G401.6 (cell line): ENCODE measurements around the gene LMBRD1.
"Not testable (repeated sequence)": the region's sequence is repeated elsewhere in the genome, so short reads cannot be mapped to it uniquely, and the experiment has no call there.

ENCODE experiments used
- FAIRE-seq: peaks from 2 replicates; lab custom pipeline; 2012; peaks lifted over from hg19 to GRCh38; lab: Jason Lieb, UNC

LMBRD1 gene

DNA sequence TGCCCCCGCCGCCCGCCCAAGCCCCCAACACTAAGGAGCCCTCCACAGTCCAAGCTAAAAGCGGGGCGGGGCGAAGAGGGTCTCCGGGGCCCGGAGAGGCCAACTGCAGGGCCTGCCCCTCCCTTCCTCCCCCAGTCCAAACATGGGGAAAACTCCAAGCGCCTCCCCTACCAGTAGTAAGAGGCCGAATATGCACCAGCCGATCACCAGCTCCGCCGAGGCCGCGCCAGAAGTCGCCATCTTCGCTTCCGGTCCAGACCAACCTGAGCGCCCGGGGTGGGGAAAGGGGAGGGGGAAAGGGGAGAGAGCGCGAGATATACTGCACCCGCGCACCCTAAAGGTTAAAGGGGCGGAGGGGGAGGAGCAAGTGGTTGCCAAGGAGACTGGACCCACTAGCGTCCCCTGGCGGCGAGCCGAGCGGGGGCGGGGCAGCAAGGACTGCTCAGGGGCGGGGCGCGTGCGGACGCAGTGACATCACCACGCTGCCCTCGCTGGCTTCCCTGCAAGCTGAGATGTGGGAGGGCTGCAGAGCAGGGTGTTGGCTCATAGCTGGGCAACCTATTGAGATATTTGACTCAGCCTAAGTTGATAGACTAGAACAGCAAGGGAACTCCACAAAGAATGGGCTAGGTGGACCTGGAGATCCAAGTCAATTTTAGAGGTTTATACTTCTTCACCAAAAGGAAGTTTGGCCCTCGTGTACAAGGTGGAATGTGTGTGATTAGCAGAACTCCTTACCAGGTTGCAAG, at the start of gene LMBRD1:
Gene LMBRD1, minus strand, starts transcription at position 369 of the 749 bp plus-strand sequence. Its CDS starts 129 bp downstream, at position 240.
- FAIRE-seq = peak; percentile 79

- FAIRE-seq = no peak
Measured at GRCh38 chr6:69846312-69846711, 49.5 kb upstream of the LMBRD1 start.

DNA sequence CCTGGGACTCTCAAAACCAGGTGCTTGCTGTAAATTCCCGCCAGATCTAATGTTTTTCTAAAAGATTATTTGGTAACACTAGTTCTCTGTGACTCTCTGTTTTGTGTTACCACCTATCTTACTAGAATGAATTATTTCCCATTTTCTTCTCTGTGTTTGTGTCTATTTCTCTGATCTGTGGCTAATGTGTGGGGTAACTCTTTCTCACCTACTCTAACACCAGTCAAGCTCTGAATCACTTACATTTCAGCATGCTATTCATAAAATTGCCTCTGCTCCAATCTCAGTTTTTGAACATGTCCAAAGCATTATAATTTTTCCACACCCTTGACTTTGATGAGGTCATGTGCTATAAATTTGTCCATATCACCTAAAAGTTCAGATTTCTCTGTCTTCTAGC, 46.4 kb upstream of the LMBRD1 start:
- no peak for FAIRE-seq

GRCh38 chr6:69841862-69842261, 45.1 kb upstream of the LMBRD1 start:
- FAIRE-seq = no peak

DNA sequence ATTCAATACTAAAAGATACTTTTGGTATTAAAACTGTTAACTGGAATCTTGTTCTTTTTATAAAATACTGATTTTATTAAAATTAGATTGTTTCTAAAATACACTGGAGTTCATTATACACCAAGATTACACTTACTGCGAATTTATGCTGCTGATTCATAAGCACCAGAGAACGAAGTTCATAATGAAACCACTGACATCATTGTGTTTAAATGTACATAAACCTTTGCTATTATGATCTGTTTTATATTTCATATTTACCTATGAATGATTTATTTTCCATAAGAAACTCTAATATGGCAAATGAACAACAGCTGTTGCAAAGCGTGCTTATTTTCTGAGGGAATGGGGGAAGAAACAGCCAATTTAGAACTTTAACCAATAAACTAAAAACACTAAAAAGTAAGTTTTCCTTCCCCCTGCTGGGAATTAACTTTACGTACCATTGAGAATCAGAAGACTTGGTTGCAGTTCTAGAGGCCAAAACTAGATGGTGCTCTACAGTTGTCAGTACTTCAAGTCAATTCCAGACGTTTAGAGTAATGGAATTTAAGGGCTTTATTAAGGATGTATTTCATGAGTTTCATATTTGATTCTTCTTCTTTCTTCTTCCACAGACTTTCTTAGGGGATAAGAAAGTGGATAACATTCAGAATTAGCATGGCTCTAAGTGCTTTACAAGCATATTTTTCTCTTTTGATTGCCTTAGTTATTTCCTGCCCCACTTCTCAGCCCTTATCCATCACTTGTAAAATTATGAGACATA, 38.8 kb upstream of the LMBRD1 start:
- FAIRE-seq = peak; percentile 89

GRCh38 chr6:69832558-69832957, 35.7 kb upstream of the LMBRD1 start:
- no peak for FAIRE-seq

- FAIRE-seq = no peak
Measured at GRCh38 chr6:69827276-69827893, 30.6 kb upstream of the LMBRD1 start.

DNA sequence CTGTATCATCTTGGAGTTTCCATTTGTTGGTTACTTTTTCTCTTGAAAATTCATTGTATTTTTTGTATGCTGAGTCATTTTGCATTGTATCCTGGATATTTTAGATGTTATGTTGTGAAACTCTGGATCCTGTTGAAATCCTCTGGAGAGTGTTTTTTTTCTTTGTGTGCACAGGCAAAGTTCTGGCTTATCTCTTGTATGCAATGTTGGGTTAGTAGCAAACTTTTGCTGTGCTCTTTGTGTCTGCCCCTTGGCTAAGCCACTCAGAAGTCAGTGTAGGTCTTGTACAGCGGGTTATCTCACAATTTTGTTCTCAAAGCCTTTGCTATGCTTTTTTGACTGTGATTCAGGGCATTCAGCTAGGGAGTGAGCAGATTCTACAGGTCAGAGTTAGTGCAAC, 29.1 kb upstream of the LMBRD1 start:
- FAIRE-seq = no peak

DNA sequence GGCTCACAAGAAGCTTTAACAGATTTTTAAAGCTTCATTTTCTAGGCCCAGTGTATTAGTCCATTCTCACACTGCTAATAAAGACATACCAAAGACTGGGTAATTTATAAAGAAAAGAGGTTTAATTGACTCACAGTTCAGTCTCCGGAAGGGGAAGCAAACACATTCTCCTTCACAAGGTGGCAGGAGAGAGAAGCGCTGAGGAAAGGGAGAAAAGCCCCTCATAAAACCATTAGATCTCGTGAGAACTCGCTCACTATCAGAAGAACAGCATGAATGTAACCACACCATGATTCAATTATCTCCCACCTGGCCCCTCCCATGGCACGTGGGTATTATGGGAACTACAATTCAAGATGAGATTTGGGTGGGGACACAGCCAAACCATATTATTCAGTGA, 27.5 kb upstream of the LMBRD1 start:
- not testable (repeated sequence) for FAIRE-seq

- no peak for FAIRE-seq
Measured at GRCh38 chr6:69820438-69820837, 23.6 kb upstream of the LMBRD1 start.

DNA sequence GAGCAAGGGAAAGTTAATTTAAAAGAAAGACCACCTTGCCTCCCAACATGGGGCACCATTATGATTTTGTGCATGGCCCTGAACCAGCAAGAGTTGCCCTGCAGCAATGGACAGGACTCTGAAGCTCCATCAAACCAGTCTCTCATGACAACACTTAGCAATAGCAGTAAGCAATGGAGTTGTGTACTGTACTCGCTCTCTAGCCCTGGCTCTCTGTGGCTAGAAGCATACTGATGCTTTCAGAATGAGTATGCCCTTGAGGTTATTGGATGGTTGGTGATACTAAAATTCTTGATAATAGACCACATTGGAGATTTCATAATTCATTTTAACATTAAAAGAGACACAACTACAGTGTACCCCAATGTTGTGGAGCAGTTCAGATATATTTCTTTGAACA, 23.2 kb upstream of the LMBRD1 start:
- no peak for FAIRE-seq

GRCh38 chr6:69819138-69819537, 22.3 kb upstream of the LMBRD1 start:
- no peak for FAIRE-seq

DNA sequence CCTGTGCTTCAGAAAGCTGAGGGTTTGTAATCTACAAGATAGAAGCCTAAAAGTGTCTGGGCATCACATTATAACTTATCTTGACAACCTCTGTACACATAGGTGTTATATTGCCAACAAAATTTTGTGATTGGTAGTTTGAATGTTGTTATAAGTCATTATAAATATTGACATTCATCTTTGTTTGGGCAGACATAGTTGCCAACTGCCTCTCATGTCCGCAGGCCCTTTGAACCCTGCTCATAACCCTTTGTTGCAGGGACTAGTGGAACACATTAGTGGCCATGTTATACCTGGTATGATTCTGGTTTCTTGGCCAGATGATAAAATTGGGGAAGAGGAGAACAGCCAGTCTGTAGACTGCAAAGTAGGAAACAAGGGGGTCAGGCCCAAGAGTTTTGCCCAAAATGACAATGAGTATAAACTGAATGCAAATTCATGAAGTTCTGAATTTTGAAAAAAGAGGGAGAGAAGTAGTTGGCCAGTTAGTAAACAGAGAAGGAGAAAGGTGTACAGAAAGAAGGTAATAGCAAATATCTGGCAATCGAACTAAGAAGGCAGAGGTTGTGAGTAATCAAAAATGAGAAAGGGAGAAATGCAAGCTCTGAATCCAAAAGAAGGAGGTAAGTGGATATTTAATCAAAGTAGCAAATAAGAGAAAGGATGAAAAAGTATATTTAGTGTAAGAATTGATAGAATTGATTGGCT, 21.6 kb upstream of the LMBRD1 start:
- no peak for FAIRE-seq

DNA sequence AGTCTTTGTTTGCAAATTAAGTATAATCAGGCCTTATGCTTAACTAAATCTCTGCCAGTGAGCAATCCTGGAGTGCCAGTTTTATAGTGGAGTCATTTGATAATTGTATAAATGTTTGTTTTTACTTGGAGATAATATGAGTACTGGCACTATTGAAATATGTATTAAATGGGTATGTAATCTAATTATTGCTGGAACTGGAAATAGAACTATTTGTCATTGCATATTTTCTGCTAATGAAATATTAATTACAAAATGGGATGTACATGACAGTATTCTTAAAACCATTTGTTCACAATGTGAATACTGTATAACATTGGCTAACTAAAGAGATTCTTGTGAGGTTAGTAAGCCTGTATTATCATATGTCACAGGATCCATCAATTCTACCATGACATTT, 20.5 kb upstream of the LMBRD1 start:
- FAIRE-seq = no peak

GRCh38 chr6:69816569-69816968, 19.8 kb upstream of the LMBRD1 start:
- FAIRE-seq = no peak

GRCh38 chr6:69816026-69816425, 19.2 kb upstream of the LMBRD1 start:
- no peak for FAIRE-seq

DNA sequence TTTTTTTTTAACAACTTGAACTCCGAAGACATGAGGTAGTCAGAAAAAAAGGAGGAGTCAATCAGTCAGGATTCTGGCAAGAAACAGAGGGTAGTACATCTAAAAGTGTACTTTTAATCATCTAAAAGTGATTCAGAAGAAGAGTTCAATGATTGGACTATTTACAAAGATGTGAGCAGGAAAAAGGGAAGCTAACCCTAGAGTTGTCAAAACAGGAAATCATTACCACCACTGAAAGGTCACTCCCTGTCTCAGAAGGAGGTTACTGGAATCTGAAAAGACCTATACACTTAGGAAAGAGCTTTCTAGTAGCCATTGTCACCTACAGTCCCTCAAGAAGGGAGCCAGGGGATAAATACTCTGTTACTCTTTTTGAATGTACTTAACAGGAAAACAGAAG, 16.7 kb upstream of the LMBRD1 start:
- FAIRE-seq = no peak

GRCh38 chr6:69812746-69813427, 16.1 kb upstream of the LMBRD1 start:
- FAIRE-seq = no peak

DNA sequence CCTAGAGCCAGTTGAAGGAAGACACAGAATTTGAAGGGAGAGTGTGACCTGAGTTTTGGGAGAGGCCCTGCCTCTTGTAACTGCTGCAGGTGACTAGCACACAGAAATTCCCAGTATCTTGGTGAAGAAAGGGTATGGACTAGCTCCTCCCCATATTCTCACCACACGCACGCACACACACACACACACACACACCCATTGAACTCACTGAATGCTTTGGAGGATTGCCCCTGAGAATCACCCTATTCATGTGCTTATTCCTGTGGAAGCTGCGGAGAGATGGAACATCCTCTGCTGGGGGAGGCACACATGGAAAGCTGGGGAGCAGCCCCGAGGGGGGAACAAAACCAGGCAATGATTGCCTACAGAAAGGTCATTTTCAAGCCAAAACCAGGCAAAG, 6.2 kb upstream of the LMBRD1 start:
- no peak for FAIRE-seq

GRCh38 chr6:69801711-69802110, 4.9 kb upstream of the LMBRD1 start:
- no peak for FAIRE-seq

DNA sequence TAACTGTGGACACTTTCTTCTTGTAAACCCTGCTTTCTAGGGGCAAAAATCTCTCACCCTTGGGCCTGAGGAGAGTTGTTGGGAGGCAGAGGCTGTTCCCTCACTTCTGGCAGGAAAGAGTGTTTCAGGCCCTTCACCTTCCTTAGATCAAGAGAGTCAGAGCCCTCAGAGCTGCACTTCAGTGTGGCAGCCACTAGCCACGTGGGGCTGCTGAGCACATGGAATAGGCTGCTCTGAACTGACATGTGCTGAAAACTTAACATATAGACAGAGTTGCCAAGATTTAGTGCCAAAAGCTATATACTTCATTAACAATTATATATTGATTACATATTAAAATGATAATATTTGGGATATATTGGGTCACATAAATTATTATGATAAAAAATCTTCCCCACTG, 4.4 kb upstream of the LMBRD1 start:
- no peak for FAIRE-seq

GRCh38 chr6:69798796-69799195, 2.0 kb upstream of the LMBRD1 start:
- not testable (repeated sequence) for FAIRE-seq
